Stimulated activated CD8-positive, alpha-beta memory T cell treated with anti-CD3 and anti-CD28 coated beads, Interleukin-7, amount 100 ng/mL, for 4 hours (primary cell): ENCODE results near the gene LASP1NB.
A peak's percentile ranks its signal among the peaks of the same experiment; 100 is the strongest.

ENCODE experiments used
- DNase-seq, 2 donors: peaks; one replicate each; pipeline ENCODE4 v3.0.0-alpha.2; 2020; ENCODE audit warnings: low read depth in 2 of 2

LASP1NB gene

DNA sequence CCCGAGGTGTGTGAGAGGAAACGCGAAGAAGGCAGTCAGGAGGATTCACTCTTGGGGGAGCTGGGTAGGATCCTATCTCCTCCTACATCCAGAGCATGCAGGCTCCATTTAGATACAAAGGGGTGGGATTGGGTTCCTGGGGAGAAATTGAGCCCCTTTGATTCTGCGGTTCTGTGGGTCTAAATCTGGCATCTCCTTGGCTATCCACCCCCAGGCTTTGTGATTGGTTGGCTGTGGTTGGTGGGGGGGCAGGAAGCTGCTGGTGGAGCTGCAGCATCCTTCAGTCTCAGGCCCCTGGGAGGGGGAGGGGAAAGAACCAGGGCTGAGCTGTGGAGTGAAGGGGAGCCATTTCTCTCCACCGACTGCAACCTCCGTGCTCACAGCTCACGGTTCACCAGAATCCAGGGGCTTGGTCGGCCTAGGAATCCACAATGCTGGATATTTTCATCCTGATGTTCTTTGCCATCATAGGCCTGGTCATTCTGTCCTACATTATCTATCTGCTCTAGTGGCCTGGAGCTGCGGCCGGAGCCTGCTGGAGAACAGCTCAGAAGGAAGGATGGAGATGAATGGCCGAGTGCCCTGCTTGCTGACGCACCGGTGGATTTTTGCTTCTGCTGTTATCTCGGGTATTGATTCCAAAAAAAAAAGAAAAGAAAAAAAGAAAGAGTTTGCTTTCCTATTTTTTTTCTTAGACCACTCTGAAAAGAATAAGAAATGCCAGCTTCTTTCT, at the start of gene LASP1NB:
Gene LASP1NB (plus strand): TSS at position 352 of the 733 bp plus-strand sequence.
- peak in 1 of 2 donors; percentile 37 for DNase-seq

DNA sequence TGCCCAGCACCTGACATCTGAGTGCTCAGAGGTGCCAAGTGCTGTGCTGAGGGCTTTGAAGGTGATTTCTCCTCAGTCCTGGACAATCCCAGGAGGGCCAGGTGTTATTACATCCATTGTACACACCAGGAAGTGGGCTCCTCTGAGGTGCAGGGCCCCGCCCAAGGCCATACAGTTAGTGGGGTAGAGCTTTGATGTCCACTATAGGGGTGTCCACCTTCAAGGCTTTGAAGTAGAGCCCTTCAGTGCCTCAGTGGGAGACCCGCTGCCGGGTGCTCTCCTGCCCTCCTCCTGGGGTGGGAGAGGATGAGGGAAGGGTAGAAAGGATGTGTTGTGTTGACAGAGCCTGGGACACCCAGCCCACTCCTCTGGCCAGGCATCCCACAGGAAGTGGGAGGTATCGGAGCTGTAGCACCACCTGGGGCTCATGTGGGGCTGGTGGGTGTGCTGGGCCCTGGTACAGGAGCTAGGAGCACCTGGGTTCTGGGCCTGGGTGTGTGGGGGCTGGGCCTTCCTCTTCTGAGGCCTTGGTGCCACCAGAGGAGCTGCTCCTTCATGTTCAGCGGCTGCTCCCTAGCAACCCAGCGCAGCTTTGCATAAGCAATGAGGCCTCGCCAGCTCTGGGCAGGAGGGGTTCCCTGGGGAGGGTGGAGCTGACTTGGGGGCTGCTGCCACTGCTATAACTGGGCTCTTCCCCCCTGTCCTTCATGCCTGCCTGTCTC, 48.1 kb upstream of the LASP1NB start:
- DNase-seq = no peak

DNA sequence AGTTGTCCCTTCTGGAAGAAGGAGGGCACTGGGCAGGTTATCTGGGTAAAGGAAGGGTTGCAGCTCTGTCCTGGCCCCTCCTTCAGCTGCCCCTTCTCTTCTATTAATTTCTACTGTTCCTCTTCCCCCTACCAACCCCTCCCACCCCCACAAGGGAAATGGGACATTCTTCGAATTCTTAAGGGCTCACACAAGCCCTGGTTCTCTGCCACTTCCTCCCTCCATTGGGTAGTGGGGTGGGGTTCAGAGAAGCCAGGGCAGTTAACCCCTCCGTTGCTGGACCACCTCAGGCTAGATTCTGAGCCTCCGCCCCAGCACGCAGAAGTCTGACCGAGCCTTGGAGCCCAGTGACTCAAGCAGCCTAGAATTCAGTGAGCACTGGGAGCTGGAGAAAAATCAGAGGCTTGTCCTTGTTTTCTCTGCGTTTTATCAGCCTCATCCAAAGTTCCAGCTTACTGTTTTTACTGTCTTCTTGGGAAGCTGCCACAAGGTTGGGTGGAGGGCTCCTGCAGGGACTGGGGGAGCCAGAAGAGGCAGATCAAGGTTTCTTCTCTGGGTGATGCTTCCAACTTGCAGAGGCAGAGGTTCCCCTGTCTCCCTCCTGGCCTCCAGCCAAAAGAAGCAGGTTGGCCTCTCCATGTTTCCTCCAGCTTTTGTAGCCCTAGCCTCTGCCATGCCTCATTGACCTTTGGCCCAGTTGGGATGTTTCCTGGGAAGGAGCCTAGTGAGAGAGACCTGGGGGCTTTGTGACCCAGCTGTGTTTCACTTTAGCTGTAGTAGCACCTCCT, 45.3 kb upstream of the LASP1NB start:
- DNase-seq = no peak

DNA sequence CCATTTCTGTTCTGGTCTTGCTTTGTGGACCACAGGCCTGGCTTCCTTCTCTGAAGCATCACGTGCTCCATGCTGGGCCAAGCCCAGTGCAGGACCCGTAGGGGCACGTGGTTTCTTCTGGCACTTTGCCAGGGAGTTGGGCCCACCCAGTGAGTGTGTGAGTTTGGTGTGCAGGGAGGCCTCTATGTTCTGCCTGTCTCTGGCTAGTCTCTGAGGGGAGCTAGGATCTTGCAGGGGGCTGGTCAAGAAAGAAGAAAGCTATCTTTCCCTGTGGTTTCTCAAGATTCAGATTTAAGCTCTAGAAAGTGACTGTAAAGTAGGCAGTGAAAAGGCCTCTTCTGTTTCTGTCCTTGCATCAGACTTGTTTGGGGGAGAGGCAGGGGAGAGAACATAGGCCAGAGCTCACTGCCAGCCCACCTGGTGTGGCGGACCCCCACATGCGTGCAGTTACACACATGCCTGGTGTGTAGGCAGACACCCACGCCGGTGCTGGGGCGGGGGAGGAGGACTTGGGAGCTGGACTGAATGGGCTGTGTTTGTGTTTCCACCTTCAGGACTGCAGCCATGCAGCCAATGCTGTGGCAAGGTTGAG, 43.7 kb upstream of the LASP1NB start:
- DNase-seq = no peak

GRCh38 chr17:38882870-38883269, 42.5 kb upstream of the LASP1NB start:
- DNase-seq = no peak

DNA sequence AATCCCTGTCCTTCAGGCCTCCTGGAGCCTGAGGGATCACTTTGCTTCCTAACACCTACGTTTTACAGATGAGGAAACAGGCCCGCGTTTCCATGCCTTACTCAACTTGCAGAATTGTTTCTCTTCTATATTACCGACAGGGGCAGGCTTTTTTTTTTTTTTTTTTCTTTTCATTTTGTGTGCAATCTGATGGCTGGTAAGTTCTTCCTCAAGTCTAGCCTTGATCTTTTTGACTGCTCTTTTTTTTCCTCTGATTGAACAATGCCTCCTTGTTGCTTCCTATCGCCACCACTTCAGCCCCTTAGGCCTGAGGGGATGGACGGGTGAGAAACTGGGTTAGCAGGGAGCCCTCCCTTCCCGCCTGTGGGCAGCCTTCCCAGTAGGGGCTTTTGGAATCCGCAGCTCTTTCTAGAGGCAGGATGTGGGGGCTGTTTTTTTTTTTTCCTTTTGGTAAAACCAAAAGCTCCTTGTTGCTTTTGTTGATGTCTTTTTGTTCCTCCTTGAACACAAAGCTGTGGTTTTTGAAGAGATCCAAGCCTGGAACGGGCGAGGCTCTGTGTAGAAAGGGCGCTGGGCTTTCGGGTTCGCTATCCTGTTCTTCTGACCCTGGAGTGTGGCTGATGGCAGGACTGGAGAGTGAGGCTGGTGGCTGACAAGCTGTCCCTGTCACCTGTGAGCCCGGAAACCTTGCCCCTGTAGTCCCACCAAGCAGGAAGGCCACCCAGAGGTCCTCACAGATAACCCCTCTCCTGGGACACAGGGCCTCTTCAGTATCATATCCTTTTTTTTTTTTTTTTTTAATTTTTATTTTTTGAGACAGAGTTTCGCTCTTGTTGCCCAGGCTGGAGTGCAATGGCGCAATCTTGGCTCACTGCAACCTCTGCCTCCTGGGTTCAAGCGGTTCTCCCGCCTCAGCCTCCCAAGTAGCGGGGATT, 41.6 kb upstream of the LASP1NB start:
- no peak for DNase-seq

DNA sequence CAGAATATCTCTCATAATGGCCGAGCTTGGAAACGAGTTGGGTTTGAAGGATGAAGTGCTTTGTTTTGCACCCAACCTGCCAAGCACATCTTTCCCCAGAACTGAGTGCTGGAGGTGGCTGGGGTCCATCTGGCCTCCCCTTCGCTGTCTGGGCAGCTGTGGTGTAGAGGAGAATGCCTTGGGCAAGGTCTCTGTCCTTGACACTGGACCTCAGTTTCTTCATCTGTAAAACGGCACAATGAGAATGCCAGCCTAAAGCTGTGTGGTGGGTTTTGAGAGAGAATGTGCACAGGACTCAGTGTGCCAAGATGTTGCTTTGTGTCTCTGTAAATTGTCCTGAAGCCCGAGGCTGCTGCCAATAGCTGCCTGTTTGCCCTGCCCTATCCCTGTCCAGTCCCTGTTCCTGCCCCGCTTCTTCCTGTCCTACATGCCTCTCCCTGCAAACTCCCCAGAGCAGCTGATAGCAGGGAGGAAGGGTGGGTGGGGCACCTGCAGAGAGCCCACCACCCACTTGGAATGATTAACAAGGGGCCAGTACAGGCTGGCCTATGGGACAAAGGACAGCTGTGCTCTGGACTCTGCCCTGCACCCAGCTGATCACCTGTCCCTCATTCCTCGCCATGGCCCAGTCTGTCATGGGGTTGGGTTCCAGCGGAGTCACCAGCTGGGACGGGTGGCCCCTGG, 40.2 kb upstream of the LASP1NB start:
- no peak for DNase-seq

GRCh38 chr17:38885728-38886642, 39.4 kb upstream of the LASP1NB start:
- no peak for DNase-seq

GRCh38 chr17:38886643-38887010, 38.8 kb upstream of the LASP1NB start:
- no peak for DNase-seq

GRCh38 chr17:38888842-38889241, 36.6 kb upstream of the LASP1NB start:
- DNase-seq = no peak

DNA sequence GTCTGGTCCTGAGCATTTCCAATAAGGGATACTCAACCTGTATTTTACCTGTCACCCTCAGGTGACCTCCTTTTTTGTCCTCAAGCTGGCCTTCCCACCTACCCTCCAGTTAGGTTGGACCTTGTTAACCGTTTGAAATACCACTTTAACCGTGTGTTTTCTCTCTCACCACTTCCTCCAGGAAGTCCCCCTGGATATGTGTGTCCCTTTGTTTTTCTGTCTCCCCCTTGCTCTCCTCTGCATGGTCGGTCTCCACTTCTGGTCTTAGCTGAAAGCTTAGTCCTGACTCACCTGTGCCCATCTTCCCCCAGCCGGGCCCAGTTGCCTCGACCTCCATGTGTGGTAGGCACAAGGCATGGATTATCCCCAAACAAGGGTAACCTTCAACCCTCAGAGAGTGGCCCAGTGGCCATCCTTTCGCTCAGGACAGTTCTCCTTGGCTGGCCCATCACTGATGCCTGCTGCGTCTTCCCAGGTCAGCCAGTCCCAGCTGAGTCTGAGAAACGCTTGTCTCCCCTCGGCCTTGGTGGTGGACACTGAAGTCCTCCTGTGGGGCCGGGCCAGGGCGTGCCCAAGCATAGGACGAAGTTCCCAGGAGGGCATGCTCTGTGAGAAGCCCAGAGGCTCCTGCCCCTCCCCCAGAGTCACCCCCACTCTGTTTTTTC, 35.5 kb upstream of the LASP1NB start:
- no peak for DNase-seq

DNA sequence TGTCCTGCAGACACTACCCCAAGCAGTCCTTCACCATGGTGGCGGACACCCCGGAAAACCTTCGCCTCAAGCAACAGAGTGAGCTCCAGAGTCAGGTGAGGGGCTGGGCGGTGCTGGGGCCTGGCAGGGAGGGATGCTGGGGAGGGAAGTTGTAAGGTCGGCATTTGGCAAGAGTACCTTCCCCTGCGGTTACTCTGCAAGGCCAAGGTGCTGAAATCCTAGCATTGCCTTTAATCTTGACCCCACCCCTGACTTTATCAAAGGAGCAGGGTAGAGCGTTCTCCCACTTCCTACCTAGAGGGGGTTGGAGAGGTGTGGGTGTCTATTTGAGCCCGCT, 35.0 kb upstream of the LASP1NB start:
- no peak for DNase-seq

GRCh38 chr17:38891441-38891840, 34.0 kb upstream of the LASP1NB start:
- DNase-seq = no peak

- no peak for DNase-seq
Measured at GRCh38 chr17:38892083-38892482, 33.3 kb upstream of the LASP1NB start.

DNA sequence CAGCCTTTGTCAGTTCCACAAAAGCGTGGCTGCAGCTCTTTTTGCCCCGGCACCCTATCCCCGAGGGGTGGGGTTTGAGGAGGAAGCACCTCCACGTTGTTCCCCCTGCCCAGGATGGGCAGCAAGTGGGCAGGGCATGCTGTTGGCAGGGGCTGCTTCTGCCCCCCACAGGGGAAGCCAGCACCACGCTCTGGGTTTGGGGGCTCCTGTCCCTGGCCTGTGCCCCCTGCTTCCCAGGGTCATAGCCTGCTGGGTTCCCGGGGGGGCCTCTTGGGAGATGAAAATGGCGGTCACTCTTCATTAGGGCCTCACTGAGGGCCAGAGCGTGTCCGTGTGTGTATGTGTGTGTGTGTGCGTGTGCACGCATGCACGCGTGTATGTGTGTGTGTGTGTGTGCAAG, 32.8 kb upstream of the LASP1NB start:
- DNase-seq = no peak

GRCh38 chr17:38893113-38893512, 32.3 kb upstream of the LASP1NB start:
- DNase-seq = no peak

GRCh38 chr17:38893607-38894006, 31.8 kb upstream of the LASP1NB start:
- peak in 1 of 2 donors; percentile 47 for DNase-seq

DNA sequence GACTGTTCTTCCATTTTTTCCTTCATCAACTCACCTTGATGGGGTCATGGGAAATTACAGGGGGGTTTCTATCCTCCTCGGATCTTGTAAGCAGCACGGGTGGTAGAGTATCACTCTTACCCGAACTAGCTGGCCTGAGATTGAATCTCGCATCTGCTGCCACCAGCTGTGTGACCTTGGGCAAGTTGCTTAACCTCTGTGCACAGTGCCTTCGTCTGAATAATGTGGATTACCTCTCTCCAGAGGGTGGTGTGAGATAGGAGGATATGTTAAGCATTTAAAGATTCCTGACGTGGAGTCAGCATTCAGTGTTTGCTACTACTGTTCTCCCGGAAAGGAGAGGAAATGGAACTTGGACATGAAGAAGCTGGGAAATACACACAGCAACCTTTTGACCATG, 31.1 kb upstream of the LASP1NB start:
- no peak for DNase-seq

- DNase-seq = no peak
Measured at GRCh38 chr17:38896346-38896954, 29.0 kb upstream of the LASP1NB start.
